GM21576 (cell line): ENCODE measurements around the gene SDK1.

ENCODE experiments used
- ATAC-seq: cut with Tn5 transposase; IDR thresholded peaks from one replicate; pipeline ENCODE4 v1.9.1; 2021; ENCODE audit warnings: mild to moderate bottlenecking, moderate library complexity; ENCODE audit not compliant: unreplicated experiment

SDK1 gene

DNA sequence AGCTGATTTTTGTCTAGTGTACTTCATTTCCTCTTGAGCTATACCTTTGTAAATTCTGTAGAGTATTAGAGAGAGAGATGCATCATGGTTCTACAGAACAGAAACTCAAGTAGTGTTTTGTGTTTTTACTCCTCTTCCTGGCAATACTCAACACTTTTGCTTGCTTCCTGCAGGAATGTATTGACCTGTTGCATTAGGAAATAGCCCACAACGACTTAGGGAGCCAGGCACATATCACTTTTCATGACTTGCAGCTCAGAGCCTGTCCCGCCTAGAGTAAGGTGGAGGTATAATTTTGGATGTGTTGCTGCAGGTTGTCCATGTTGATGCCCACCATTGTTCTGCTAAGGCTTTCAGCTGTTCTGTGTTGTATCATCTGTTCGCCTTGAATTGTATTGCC, 216.3 kb downstream of the SDK1 start:
- no peak for ATAC-seq

DNA sequence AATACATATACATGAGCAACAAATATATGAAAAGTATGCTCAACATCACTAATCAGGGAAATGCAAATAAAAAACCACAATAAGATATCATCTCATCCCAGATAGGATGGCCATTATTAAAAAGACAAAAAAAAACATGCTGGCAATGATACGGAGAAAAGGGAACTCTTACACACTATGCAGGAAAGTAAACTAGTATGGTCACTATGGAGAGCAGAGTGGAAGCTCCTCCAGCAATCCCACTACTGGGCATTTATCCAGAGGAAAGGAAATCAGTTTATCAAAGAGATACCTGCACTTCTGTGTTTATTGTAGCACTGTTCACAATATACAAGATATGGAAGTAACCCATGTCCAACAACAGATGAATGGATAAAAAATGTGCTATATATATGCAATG, 217.5 kb downstream of the SDK1 start:
- ATAC-seq = no peak

DNA sequence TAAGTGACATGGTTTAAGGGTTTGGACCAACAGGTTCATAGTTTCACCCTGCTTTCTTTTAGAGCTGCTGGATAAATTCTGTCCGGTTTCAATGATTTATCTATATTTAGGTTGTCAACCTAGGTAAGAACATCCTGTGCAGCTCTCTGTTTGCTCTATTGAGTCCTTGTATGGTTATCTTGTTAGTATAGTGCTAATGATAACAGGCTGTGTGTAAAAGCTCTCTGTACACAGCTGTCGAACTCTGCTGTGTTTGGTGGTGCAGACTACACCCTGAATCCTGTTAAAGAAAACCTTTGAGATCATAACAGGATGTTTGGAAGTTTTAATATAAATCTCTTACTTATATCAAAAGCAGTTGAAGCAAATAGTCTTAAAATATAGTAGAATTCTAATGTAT, 219.2 kb downstream of the SDK1 start:
- no peak for ATAC-seq

DNA sequence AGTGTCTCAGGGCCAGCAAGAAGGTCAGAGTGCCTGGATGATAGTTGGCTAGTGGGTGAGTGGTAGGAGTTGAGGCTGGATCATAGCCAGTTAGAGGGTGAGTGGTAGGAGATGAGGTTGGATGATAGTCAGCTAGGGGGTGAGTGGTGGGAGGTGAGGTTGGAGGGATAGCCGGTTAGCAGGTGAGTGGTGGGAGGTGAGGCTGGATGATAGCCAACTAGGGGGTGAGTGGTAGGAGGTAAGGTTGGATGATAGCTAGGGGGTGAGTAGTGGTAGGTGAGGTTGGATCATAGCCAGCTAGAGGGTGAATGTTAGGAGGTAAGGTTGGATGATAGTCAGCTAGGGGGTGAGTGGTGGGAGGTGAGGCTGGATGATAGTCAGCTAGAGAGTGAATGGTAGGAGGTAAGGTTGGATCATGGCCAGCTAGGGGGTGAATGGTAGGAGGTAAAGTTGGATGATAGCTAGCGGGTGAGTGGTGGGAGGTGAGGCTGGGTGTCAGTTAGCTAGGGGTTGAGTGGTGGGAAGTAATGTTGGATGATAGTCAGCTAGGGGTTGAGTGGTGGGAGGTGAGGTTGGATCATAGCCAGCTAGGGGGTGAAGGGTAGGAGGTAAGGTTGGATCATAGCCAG, 226.6 kb downstream of the SDK1 start:
- no peak for ATAC-seq

DNA sequence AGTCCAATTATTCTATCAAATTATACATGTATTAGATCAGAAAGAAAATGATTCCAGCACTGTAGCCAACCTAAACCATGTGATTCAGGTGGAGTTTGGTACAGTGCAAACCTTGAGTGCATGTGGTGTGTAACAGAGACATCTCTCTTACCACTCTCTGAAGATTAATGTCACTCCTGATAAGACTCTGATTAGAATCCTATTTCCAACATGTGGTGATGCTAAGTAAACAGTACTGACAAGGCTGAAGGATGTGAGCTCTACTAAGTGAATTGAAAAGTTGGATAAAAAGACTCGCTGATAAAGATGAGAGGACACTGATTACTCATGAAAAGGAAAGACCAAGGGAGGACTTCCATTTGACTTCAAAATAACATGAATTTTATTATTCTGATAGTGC, 232.0 kb downstream of the SDK1 start:
- no peak for ATAC-seq

DNA sequence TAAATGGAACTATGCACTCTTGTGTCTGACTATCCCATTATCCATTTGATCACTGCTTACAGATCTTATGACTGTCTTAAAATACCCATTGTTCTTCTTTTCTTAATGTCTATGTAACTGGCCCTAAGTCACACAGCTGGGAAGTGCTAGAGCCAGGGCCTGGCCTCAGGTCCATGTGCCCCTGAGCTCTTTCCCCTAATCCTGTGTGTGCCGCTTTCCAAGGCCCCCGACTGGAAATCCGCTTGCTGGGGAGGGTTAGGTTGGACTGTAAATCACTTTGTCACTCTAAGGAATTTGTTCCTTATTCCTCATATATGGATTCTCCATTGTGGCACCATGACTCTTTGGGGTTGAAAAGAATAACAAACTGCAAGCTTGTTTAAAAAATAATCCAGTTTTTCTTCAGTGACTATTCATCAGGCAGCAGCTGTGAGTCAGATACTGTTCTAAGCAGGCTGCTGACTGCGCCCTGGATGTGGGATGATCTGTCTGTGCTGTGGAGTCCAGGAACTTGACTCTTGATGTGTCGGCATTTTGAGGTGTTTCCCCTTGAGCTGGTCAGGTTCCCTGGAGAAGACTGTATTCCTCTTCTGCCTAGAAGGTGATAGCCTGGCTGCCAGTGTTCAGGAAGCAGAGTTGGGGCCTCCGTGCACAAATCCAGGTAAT, 236.3 kb downstream of the SDK1 start:
- ATAC-seq = no peak

DNA sequence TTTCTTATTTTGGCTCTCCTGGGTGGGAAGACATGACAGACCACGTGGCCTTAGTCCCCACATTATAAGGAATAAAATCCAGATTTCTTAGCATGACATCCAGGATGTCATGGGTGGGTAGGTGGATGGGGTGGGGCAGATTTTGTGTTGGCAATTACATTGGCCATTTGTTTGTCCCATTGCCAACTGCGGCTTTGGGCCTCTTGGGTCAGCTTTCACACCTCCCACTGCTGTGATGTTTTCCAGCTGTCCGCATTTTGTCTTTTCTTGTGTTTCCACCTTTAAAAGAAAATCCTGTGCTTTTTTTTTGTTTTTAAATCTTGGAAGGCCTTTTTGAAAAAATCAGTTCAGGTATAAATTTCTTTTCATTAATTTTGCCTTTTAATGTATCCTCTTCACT, 237.0 kb downstream of the SDK1 start:
- ATAC-seq = no peak

DNA sequence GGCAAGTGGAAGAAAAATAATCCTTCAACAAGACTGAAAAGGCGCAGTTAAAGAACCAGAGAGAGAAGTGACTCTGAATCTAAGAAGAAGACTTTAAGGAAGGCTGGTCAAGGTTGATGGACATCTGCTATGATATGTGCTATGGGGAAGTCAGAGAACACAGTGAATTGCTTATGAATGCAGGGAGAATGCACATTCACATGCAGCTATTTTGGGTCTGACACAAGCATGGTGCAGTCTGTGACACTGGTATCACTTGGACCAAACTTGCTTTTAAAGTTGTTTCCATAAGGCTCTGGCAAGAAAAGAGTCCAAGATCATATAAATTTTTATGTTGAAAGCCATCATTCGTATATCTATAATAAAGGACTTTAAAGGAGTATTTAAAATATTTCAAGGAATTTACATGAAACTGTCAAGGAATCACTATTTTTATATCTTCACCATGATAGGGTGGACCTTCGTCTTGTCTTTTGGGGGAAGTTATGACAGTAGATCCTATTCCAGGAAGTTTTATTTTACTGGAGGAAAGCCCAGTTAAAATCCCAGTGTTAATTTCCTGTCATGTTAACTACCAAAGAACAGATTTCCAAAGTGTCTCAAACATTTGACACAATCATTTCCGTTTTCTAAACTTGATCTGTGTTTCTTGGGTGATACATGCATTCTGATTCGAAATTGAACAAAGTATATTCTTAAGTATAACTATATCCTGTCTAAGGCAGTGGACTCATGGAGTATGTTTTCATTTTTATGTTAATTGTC, 239.6 kb downstream of the SDK1 start:
- no peak for ATAC-seq

DNA sequence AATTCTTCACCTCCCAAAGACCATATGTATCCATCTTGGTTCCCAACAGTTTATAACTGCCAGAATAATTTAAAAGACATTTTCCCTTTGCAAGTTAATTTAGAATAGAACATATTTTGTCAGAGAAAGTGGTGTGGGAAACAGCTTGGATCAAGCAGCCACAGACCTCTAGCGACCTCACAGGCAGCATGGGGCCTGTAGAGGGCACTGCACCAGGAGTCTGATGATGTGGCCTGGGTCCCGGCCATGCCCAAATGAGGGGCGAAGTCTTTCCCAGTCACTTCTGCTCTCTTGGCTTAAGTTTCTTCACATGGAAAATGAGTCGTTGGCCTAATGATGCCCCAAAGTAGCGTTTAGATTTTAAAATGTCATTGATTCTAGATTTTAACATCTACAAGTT, 243.2 kb downstream of the SDK1 start:
- ATAC-seq = no peak

DNA sequence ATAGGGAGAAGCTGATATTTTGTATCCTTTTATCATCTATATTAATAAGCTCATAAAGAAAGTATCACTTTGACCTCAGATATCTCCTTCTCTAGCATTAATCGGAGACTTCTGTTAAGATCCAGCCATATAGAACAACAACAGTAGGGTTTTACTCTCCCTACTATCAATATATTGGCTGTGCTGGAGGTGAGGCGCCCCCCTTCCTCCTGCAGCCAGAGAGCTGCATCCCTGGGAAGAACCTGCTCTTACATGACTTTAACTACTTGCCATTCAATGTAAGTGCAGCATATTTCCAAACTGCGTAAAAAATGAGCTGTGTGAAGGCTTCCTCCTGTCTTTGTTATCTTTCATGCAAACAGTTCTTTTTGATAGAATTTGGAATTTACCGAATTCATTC, 247.8 kb downstream of the SDK1 start:
- ATAC-seq = no peak

DNA sequence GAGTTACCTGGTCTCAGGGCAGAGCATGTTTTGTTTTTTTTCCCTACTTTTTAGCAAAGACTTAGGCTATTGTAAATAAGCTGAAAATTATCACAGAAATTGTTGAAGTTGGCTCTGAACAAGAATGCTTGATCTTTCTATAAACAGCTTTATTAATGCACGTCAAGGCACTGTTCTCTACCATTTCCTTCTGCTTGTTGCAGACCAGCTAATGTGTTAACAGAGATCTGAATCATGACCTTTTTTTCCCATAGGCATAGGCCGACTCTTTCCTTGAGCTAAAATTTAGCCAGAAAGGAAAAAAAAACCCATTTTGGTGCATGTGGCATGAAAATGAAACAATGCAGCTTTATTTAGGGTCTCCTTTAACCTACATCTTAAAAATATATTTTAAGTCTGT, 248.5 kb downstream of the SDK1 start:
- ATAC-seq = no peak

DNA sequence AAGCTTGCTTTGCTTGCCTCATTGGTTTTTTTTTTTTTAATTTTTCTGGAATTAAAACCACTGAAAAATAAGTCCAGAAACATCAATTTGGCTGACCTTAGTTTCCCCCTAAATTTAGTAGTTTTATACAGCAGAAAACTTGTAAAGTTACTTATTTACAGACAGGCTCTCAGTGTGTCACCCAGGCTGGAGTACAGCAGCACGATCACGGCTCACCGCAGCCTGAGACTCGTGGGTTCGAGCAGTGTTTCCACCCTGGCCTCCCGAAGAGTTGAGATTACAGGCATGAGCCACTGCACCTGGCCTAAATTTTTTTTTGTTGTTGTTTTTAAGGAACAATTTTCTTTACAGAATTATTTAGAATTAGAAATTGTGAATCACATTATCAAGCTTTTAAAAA, 250.5 kb downstream of the SDK1 start:
- ATAC-seq = no peak

DNA sequence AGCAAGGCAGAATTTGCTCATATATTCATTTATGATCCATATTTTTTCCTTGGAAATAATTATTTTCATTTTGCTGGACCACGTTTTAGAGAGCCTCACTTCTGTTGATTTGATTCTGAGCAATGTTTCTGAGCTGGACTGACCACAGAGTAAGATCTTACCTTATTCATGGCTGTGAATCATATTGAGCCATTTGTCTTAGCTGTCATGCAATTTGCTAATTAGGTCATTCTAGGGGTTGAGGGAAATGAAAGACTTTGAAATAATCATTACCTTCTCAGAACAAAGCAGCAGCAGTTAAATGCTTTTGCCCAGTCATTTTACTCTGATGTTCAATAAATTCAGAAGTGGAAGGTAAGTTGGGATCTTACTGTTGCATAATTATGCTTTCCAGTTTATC, 251.4 kb downstream of the SDK1 start:
- no peak for ATAC-seq

DNA sequence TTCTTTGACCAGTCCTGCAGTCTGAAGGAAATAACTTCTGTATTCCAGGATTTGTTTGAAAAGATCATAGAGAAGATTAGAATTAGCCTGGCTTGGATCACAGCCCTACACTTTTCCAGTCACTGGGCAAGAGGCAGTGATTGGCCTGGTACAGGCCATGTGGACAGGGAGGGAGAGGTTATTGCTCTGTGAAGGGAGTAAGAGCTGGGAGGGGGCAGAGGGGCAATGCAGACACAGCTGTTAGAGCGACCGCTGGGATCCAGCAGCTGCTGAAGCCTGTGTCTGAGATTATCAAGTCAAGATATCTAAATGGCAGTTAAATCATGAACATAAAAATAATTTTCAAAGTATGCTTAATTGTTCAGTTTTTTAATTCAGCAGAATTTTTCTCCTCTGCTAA, 257.3 kb downstream of the SDK1 start:
- no peak for ATAC-seq

DNA sequence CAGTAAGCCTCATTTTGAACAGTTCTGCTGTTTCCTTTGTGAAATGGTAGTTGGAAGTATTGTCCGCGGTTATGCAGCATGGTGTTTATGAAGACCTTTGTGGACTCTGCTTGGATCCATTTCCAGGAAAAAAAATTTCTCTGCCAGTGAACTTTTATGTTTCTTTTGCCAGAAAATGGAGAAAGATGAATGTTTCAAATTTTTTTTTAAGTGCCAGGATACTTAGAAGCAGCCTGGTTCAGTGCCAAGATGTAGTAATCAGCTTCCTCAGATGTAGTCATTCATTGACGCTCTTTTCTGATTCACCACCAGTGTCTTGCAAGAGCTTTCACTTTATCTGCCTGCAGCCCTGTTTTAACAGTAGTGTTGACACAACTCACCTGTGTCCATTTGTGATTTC, 258.2 kb downstream of the SDK1 start:
- ATAC-seq = no peak

DNA sequence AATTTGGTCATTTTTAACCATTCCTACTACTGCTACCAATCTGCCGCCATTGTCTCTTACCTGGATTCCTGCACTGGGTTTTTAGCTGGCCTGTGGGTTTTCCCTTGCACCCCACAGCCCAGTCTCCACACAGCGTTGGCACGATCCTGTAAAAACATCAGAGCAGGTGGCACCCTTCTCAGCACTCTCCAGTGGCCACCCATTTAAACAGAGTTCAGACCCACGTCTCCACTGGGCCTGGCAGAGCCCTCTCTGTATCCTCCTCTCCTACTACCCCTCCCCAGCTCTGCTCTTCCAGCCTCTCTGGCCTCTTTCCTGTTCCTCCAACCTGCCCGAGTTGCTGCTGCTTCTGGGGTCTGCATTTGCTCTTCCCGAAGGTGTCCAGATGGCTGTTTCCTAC, 259.4 kb downstream of the SDK1 start:
- no peak for ATAC-seq

DNA sequence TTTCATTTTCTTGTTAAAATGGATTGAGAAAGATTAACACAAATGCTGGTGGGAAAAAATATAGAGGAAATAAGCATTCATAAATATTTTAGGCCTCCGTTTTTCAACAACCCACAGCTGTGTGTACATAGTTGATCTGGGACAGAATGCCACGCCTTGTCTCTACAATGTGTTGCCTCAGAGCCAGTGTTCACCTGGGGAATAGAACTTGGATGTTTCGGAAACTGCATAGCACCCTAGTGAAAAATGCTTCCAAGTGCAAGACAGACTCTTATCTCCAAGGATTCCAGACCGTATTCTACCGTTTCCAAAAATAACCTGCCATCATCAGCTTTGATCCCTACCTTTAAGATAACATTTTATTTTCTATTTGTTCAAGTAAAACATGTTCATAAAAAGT, 260.9 kb downstream of the SDK1 start:
- no peak for ATAC-seq

DNA sequence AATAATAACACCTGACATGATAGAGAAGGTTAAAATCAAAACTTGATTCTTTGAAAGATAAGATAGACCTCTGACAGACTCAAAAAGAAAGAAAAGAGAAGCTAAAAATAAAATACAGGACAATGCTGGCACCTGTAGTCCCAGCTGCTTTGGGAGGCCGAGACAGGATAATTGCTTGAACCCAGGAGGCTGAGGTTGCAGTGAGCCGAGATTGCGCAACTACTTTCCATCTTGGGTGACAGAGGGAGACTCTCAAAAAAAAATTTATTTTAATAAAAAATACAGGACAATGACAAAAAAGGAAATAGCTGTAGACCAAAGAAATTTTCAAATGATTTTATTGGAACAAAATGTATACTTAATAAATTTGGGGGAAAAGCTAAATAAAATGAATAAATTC, 263.2 kb downstream of the SDK1 start:
- no peak for ATAC-seq

DNA sequence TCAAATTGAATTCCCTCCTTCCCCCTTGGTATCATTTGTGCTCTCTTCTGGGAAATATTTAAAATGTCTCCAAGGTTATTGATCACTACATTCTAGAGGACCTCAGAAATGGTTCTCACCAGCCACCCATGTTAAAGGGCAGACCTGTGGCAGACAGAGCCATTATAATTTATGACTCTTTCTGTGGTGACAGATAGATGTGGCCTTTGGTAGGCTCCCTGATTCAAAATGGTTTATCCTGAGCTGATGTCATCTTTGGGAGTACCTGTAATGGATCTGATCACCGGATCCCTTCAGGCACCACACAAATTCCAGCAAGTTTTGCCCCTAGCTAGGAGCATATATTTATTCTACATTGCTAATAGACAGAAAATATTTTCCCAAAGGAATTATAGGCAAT, 267.5 kb downstream of the SDK1 start:
- no peak for ATAC-seq

DNA sequence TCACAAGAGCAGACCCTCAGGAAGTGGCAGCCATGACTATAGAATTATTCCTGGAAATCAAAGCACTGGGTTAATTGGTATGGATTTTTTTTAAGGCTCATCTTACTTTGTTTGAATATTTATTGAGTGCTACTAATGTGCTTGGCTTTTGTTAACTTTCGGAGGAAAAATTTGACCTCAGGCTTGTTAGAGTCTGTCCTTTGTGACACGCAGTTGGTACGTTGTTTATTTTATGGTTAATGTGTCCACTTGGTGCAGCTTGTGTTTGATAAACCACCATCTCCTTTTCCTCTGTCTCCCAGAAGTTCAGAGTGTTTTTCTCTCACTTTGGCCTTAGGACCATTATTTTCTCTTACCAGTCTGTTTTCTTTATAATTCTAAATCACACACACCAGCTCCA, 268.6 kb downstream of the SDK1 start:
- ATAC-seq = no peak

DNA sequence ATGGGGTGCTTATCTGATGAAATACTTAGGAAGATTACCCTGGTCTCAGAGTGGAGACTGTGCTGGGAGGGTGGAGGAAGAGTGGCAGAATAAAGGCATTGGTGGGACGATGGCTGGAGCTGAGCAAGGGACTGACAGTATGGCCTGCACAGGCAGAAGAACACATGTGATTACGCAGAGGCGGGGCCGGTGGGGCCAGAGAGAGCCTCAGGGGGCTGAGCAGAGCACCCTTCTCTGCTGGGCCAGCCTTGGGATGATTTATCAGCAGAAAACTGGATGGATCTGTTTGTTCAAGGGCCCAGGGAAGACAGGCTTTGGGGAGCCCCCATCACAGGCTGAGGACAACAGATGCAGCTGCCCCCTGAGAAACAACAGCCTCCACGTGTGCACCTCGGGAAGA, 272.1 kb downstream of the SDK1 start:
- ATAC-seq = no peak

DNA sequence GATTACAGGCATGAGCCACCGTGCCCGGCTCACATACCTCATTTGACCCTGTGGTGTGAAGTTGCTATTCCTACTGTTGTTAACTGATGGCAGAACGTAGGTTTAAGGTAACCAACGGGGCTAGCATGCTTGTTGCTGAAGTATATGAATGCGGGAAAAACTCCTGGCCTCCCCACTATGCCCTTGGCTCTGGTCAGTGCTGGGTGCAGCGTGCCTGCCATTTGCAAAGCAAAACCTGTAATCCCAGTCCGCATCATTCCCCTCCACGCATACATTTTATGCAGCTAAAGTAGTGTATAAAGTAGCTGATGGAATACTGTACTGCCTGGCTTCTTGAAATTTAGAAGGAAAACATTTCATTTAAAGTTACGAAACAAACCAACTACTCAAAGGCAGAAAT, 273.3 kb downstream of the SDK1 start:
- ATAC-seq = no peak
